SH-SY5Y (cell line): ENCODE data around the gene NTM.

Source experiments
- GATA2 ChIP-seq: IDR thresholded peaks from 2 replicates; pipeline ENCODE4 v1.6.1; 2011; ENCODE audit warnings: mild to moderate bottlenecking, low read depth, low read length
- GATA3 ChIP-seq: IDR thresholded peaks from 2 replicates; pipeline ENCODE4 v1.6.1; 2011; ENCODE audit warnings: low read depth, mild to moderate bottlenecking, low read length, moderate library complexity

DNA sequence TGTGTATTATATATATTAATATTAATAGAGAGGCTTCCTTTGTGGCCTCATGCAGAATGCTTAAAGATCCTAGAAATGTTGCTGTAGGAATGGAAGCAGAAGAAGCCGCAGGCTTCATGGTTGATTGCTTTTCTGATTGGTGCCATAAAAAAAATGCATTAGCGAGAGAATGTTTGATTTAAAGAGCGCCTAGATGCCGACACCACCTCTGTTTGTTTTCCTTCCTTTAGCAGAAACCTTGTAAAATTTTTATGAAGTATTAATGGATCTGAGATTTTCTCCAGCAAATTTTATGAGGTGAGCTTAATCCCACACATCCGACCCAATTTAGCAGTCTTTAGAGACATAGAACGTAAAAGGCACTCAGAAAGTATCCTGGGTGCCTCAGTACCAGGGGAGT, 587.5 kb downstream of the NTM start:
- TF ChIP-seq GATA2 (no peak), GATA3 (no peak)
